HEK293 (cell line): Measurements from ENCODE around the gene TPD52L1.

Experiments used
- WT1 ChIP-seq: fragments of 450-650 bp; formaldehyde crosslinking; IDR thresholded peaks from 2 replicates; pipeline ENCODE4 v1.5.1; 2016; ENCODE audit warnings: missing biosample characterization, missing genetic modification characterization
- YY1 ChIP-seq: fragments of 450-650 bp; formaldehyde crosslinking; IDR thresholded peaks from 2 replicates; pipeline ENCODE4 v1.5.1; 2018; ENCODE audit warnings: missing biosample characterization, missing genetic modification characterization
- ZNF121 ChIP-seq: fragments of 450-650 bp; formaldehyde crosslinking; IDR thresholded peaks from 2 replicates; pipeline ENCODE4 v1.5.1; 2016; ENCODE audit warnings: missing biosample characterization, missing genetic modification characterization
- ZNF138 ChIP-seq: fragments of 450-650 bp; formaldehyde crosslinking; IDR thresholded peaks from 2 replicates; pipeline ENCODE4 v1.5.1; 2016; ENCODE audit warnings: missing biosample characterization, missing genetic modification characterization, borderline replicate concordance
- ZNF48 ChIP-seq: fragments of 450-650 bp; formaldehyde crosslinking; IDR thresholded peaks from 2 replicates; pipeline ENCODE4 v1.5.1; 2016; ENCODE audit warnings: missing biosample characterization, missing genetic modification characterization
- ZNF624 ChIP-seq: fragments of 450-650 bp; formaldehyde crosslinking; IDR thresholded peaks from 2 replicates; pipeline ENCODE4 v1.5.1; 2017; ENCODE audit warnings: missing biosample characterization, missing genetic modification characterization
- ZNF707 ChIP-seq: fragments of 450-650 bp; formaldehyde crosslinking; IDR thresholded peaks from 2 replicates; pipeline ENCODE4 v1.5.1; 2016; ENCODE audit warnings: missing biosample characterization, missing genetic modification characterization
- ZNF768 ChIP-seq: fragments of 450-650 bp; formaldehyde crosslinking; IDR thresholded peaks from 2 replicates; pipeline ENCODE4 v1.5.1; 2018; ENCODE audit warnings: missing biosample characterization, mild to moderate bottlenecking, missing genetic modification characterization
- ZNF777 ChIP-seq: fragments of 450-650 bp; formaldehyde crosslinking; IDR thresholded peaks from 2 replicates; pipeline ENCODE4 v1.5.1; 2017; ENCODE audit warnings: missing biosample characterization, missing genetic modification characterization, borderline replicate concordance
- TF ChIP-seq, protein P1 (sequence below): fragments of 450-650 bp; formaldehyde crosslinking; IDR thresholded peaks from 2 replicates; pipeline ENCODE4 v1.5.1; 2016; ENCODE audit warnings: missing biosample characterization, missing genetic modification characterization
- TF ChIP-seq, protein P2 (sequence below): fragments of 450-650 bp; formaldehyde crosslinking; optimal IDR thresholded peaks from 2 replicates; pipeline ENCODE3; 2016; ENCODE audit warnings: missing biosample characterization, mild to moderate bottlenecking, missing genetic modification characterization

- TF ChIP-seq ZNF777 (tag by site-specific recombination) = no peak
- TF ChIP-seq, protein P1, sequence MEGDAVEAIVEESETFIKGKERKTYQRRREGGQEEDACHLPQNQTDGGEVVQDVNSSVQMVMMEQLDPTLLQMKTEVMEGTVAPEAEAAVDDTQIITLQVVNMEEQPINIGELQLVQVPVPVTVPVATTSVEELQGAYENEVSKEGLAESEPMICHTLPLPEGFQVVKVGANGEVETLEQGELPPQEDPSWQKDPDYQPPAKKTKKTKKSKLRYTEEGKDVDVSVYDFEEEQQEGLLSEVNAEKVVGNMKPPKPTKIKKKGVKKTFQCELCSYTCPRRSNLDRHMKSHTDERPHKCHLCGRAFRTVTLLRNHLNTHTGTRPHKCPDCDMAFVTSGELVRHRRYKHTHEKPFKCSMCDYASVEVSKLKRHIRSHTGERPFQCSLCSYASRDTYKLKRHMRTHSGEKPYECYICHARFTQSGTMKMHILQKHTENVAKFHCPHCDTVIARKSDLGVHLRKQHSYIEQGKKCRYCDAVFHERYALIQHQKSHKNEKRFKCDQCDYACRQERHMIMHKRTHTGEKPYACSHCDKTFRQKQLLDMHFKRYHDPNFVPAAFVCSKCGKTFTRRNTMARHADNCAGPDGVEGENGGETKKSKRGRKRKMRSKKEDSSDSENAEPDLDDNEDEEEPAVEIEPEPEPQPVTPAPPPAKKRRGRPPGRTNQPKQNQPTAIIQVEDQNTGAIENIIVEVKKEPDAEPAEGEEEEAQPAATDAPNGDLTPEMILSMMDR (tag by site-specific recombination) = no peak
- no peak for TF ChIP-seq ZNF121 (tag by site-specific recombination)
- no peak for TF ChIP-seq YY1
- no peak for TF ChIP-seq ZNF768 (tag by site-specific recombination)
- no peak for TF ChIP-seq WT1 (tag by site-specific recombination)
- TF ChIP-seq, protein P2, sequence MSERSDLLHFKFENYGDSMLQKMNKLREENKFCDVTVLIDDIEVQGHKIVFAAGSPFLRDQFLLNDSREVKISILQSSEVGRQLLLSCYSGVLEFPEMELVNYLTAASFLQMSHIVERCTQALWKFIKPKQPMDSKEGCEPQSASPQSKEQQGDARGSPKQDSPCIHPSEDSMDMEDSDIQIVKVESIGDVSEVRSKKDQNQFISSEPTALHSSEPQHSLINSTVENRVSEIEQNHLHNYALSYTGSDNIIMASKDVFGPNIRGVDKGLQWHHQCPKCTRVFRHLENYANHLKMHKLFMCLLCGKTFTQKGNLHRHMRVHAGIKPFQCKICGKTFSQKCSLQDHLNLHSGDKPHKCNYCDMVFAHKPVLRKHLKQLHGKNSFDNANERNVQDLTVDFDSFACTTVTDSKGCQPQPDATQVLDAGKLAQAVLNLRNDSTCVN (tag by site-specific recombination) = no peak
- TF ChIP-seq ZNF48 = no peak
- TF ChIP-seq ZNF624 (tag by site-specific recombination) = no peak
- TF ChIP-seq ZNF138 (tag by site-specific recombination) = no peak
- no peak for TF ChIP-seq ZNF707 (tag by site-specific recombination)
Observed at GRCh38 chr6:125129354-125129753, 24.2 kb upstream of the TPD52L1 start.
